ENCODE measurements around the gene NRCAM.

- TF ChIP-seq CTCF (IDR thresholded peaks at IDR 0.05; ENCODE audit: insufficient read depth, low read length, poor library complexity, severe bottlenecking) (no peak), EZH2phosphoT487 (conservative IDR thresholded peaks at IDR 0.05; ENCODE audit: low read length) (no peak)
These were observed 185.7 kb downstream of the NRCAM start for GRCh38 chr7:108270385-108271015.

Measured in SU-DHL-6 (cell line).